Gastrocnemius medialis (tissue), 4 donors: ENCODE results near the gene ZNF804B. TPM values are rescaled to one million over a fixed set of nuclear protein-coding genes. Genes with fewer than 3 reads are reported as not detected.

Experiments used
- ATAC-seq, 2 donors: fragments of 150-250 bp; one replicate each; pipeline ENCODE4 v1.9.1; 2016
- DNase-seq, 2 donors: peaks; one replicate each; pipeline ENCODE4 v3.0.0-alpha.2; 2019
- H3K27ac ChIP-seq, 4 donors: fragments of 200-600 bp; sonication (generic); 1 replicate in 1 of 4; 2 replicates in 3 of 4; pipeline ENCODE4 v1.5.1; 2016 to 2018; ENCODE audit warnings: mild to moderate bottlenecking in 2 of 4, moderate library complexity in 1 of 4
- H3K27me3 ChIP-seq, 3 donors: fragments of 200-600 bp; sonication (generic) in 2 of 3; 1 replicate in 1 of 3; 2 replicates in 2 of 3; pipeline versions ENCODE4 v1.5.1 to v1.6.0; 2016 to 2019; ENCODE audit warnings: mild to moderate bottlenecking in 1 of 3, moderate library complexity in 1 of 3
- H3K36me3 ChIP-seq, 2 donors: fragments of 200-600 bp; sonication (generic) in 1 of 2; one replicate each; pipeline ENCODE4 v1.5.1; 2017 to 2018
- H3K4me1 ChIP-seq, 2 donors: fragments of 200-600 bp; sonication (generic) in 1 of 2; one replicate each; pipeline ENCODE4 v1.5.1; 2016 to 2017; ENCODE audit warnings: mild to moderate bottlenecking in 2 of 2
- H3K4me3 ChIP-seq, 4 donors: fragments of 200-600 bp; sonication (generic) in 3 of 4; 1 replicate in 1 of 4; 2 replicates in 3 of 4; pipeline ENCODE4 v1.5.1; 2016 to 2019; ENCODE audit warnings: mild to moderate bottlenecking in 2 of 4
- H3K9me3 ChIP-seq, 3 donors: fragments of 200-600 bp; sonication (generic) in 2 of 3; 1 replicate in 1 of 3; 2 replicates in 2 of 3; pipeline ENCODE4 v1.5.1; 2016 to 2019
- POLR2A ChIP-seq, 2 donors: fragments of 450-650 bp; IDR thresholded peaks; one replicate each; pipeline ENCODE4 v1.6.1; 2017; ENCODE audit warnings: antibody characterized with exemption in 2 of 2, mild to moderate bottlenecking in 2 of 2, moderate library complexity in 2 of 2
- in situ Hi-C, 4 donors: fragments of 200-750 bp; cut with MboI; loops; one replicate each; pipeline versions ENCODE4 v1.15.0 to v1.8.0; 2017; ENCODE audit warnings: low sequenced_read_pairs in 4 of 4
- intact Hi-C: fragments of 100-400 bp; cut with DNase I; formaldehyde crosslinking; loops from one replicate; pipeline ENCODE4 v1.15.1; 2023; ENCODE audit warnings: low total_unique reads
- total RNA-seq, 4 donors: library from RNA; depleted of rRNA; stranded (reverse); fragments of >200 nt; gene quantifications; one replicate each; pipeline versions ENCODE4 v1.1.0 to v1.2.3, GENCODE V29; 2016
- TF ChIP-seq, protein P1 (sequence below), 5 experiments: fragments of 450-650 bp in 3 of 5; fragments of 200-600 bp in 2 of 5; sonication (generic) in 2 of 5; IDR thresholded peaks in 4 of 5; conservative IDR thresholded peaks in 1 of 5; 1 replicate in 4 of 5; 2 replicates in 1 of 5; pipeline ENCODE4 v1.5.1; 2016 to 2019; ENCODE audit warnings: antibody characterized with exemption in 5 of 5, mild to moderate bottlenecking in 3 of 5, moderate library complexity in 3 of 5

ZNF804B gene
- total RNA-seq: not detected

DNA sequence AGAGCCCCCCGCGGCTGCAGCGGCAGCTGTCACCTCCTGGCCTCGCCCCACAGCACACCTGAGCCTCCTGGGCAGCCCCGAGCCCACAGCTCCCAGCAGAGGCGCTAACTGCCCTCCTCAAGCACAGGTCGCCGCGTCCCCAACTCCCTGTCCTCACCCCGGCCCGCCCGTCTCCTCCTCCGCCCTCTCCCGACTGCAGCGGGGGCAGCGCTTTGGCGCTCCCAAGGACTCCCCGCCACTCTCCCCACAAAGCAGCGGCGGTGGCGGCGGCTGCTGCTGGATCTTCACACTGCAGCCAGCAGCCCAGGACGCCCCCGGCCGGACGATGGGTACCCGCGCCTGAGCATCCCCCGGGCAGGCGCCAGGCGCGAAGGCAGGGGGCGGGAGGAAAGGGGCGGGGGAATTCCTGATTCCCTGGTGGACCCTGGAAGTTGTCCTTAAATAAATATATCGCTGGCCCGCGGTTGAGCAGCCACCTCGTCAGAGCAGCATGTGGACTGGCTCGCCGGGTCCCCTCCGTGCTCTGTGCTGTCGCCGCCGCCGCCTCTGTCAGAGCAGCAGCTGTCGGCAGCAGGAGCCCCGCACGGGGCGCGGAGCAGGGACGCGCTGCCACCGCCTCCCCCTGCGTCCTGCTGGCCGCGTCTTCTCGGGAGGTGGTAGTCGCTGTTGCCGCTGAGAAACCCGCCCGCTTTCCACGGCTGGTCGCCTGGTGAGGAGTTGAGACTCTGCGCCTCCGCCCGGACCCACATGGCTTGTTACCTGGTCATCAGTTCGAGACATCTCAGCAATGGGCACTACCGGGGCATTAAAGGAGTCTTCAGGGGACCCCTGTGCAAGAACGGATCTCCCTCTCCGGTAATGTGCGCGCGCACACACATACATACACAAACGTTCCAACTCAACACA is at the start of gene ZNF804B:
Gene ZNF804B, plus strand, starts transcription at position 471 of the 906 bp plus-strand sequence. Its CDS starts 277 bp downstream, at position 748.
- peaks cover 4 to 11% of the 10 kb centered on the region in 2 donors for H3K4me1 ChIP-seq
- in situ Hi-C loops (no loop called here), intact Hi-C loops (no loop called here)
- H3K36me3 ChIP-seq: no peaks in the 10 kb centered on the region
- H3K27ac ChIP-seq: no peak within 1 kb of the TSS
- DNase-seq (no peak), ATAC-seq (no peak)
- H3K27me3 ChIP-seq: peaks cover 37 to 50% (median 43%) of the 10 kb centered on the region in 3 donors
- no peaks in the 10 kb centered on the region for H3K9me3 ChIP-seq
- TF ChIP-seq, protein P1, sequence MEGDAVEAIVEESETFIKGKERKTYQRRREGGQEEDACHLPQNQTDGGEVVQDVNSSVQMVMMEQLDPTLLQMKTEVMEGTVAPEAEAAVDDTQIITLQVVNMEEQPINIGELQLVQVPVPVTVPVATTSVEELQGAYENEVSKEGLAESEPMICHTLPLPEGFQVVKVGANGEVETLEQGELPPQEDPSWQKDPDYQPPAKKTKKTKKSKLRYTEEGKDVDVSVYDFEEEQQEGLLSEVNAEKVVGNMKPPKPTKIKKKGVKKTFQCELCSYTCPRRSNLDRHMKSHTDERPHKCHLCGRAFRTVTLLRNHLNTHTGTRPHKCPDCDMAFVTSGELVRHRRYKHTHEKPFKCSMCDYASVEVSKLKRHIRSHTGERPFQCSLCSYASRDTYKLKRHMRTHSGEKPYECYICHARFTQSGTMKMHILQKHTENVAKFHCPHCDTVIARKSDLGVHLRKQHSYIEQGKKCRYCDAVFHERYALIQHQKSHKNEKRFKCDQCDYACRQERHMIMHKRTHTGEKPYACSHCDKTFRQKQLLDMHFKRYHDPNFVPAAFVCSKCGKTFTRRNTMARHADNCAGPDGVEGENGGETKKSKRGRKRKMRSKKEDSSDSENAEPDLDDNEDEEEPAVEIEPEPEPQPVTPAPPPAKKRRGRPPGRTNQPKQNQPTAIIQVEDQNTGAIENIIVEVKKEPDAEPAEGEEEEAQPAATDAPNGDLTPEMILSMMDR (IDR thresholded peaks at IDR 0.05 in 4 of 5, conservative IDR thresholded peaks at IDR 0.05 in 1 of 5): no peak
- no peak for TF ChIP-seq POLR2A (IDR thresholded peaks at IDR 0.05)
- peak within 1 kb of the TSS in 3 of 4 donors; percentile 19 to 41 (median 21) for H3K4me3 ChIP-seq

DNA sequence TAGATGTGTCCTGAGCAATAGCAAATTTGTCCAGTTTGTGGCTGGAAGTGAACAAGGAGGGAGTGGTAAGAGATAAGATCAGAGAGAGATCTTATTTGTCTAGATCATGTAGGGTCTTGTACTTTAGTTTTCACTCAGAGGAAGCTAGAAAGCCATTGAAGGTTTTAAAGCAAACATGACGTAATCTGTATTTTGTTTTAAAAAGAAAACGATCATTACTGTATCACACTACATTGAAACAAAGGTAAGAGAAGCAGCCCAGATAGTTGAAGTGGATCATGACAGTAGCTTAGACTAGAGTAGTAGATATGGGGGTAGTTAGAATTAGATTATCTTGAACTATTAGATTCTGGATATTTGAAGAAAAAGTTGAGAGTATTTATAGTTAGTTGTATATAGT is 23.6 kb upstream of the ZNF804B start:
- TF ChIP-seq, protein P1 (IDR thresholded peaks at IDR 0.05 in 4 of 5, conservative IDR thresholded peaks at IDR 0.05 in 1 of 5): no peak
- TF ChIP-seq POLR2A (IDR thresholded peaks at IDR 0.05): no peak
- intact Hi-C loops: no loop called here
- ATAC-seq: no peak

DNA sequence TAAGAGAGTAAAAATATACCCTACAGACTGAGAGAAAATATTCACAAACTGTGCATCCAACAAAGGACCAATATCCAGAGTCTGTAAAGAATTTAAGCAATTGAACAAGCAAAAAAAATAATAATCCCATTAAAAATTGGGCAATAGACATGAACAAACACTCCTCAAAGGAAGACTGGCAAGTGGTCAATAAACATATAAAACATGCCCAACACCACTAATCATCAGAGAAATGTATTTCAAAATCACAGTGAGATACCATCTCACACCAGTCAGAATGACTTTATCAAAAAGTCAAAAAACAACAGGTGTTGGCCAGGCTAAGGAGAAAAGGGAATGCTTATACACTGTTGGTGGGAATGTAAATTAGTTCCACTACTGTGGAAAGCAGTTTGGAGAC is 21.9 kb upstream of the ZNF804B start:
- no peak for TF ChIP-seq POLR2A (IDR thresholded peaks at IDR 0.05)
- TF ChIP-seq, protein P1 (IDR thresholded peaks at IDR 0.05 in 4 of 5, conservative IDR thresholded peaks at IDR 0.05 in 1 of 5): no peak
- Histone ChIP-seq H3K4me1 (no peaks in the 10 kb centered on the region), H3K4me3 (no peak overlapping the region), H3K9me3 (no peaks in the 10 kb centered on the region), H3K27ac (no peak overlapping the region), H3K27me3 (no peaks in the 10 kb centered on the region), H3K36me3 (no peaks in the 10 kb centered on the region)
- in situ Hi-C loops (no loop called here), intact Hi-C loops (no loop called here)
- no peak for ATAC-seq
- DNase-seq: no peak

More for the DNA sequence above, 23.6 kb upstream of the ZNF804B start:
- no peaks in the 10 kb centered on the region for H3K9me3 ChIP-seq
- H3K36me3 ChIP-seq: no peaks in the 10 kb centered on the region
- no peaks in the 10 kb centered on the region for H3K27me3 ChIP-seq
- H3K4me3 ChIP-seq: no peak overlapping the region
- no peak overlapping the region for H3K27ac ChIP-seq
- in situ Hi-C loops: no loop called here
- no peak for DNase-seq
- no peaks in the 10 kb centered on the region for H3K4me1 ChIP-seq

DNA sequence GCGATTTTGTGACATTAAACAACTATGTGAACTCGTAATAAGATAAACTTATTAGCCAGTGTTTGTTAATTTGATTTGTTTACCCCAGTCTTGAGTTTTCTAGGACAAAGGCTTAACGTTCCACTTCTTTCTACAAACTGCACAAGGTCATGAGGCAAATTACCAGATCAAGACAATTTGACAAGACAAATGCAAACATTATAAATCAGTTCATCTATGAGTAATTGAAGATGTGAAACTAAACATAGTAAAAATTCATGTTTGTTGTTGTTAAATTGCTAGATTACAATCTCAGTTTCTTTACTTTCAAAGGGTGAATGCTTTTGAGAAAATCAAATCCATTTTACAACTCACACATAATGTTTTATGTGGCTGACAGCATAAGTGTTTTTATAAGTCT is 13.4 kb upstream of the ZNF804B start:
- Histone ChIP-seq H3K27ac (no peak overlapping the region), H3K4me1 (no peaks in the 10 kb centered on the region), H3K9me3 (no peaks in the 10 kb centered on the region), H3K4me3 (no peak overlapping the region), H3K36me3 (no peaks in the 10 kb centered on the region), H3K27me3 (no peaks in the 10 kb centered on the region)
- in situ Hi-C loops (no loop called here), intact Hi-C loops (no loop called here)
- no peak for ATAC-seq
- no peak for DNase-seq
- no peak for TF ChIP-seq POLR2A (IDR thresholded peaks at IDR 0.05)
- TF ChIP-seq, protein P1 (IDR thresholded peaks at IDR 0.05 in 4 of 5, conservative IDR thresholded peaks at IDR 0.05 in 1 of 5): no peak
